GM21717 (cell line): ENCODE data around the gene PDE10A.
"Not testable (repeated sequence)": the region's sequence is repeated elsewhere in the genome, so short reads cannot be mapped to it uniquely, and the experiment has no call there.

Source experiments
- ATAC-seq: cut with Tn5 transposase; IDR thresholded peaks from one replicate; pipeline ENCODE4 v1.9.1; 2021; ENCODE audit warnings: mild to moderate bottlenecking, moderate library complexity; ENCODE audit not compliant: unreplicated experiment

Gene PDE10A

GRCh38 chr6:165594584-165595333 lies 68.3 kb downstream of the PDE10A start:
- no peak for ATAC-seq

DNA sequence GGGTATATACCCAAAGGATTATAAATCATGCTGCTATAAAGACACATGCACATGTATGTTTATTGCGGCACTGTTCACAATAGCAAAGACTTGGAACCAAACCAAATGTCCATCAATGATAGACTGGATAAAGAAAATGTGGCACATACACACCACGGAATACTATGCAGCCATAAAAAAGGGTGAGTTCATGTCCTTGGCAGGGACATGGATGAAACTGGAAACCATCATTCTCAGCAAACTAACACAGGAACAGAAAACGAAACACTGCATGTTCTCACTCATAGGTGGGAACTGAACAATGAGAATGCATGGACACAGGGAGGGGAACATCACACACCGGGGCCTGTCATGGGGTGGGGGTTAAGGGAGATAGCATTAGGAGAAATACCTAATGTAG lies 70.1 kb downstream of the PDE10A start:
- not testable (repeated sequence) for ATAC-seq

GRCh38 chr6:165588515-165588914 lies 74.5 kb downstream of the PDE10A start:
- no peak for ATAC-seq

GRCh38 chr6:165587206-165587605 lies 75.8 kb downstream of the PDE10A start:
- no peak for ATAC-seq

GRCh38 chr6:165586706-165587105 lies 76.3 kb downstream of the PDE10A start:
- ATAC-seq: no peak

- no peak for ATAC-seq
Measured at GRCh38 chr6:165585060-165585459, 78.0 kb downstream of the PDE10A start.

DNA sequence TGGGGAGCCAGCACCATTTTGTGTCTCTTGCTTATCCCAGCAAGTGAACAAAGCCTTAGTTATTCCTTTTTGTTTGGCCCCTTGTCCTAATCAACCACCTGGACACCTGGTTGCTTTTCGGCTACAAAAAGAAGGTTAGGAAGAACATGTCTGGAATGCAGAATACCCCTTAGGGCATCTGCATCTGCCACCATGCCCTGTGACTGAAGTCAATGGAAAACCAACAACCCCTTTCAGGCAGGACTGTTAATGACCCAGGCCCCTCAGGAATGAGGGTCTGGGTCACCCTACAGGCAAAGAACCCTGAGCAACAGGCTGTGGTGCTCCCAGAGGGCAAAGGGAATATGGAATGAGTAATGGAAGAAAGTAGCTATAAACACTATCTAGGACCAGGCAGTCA lies 78.5 kb downstream of the PDE10A start:
- ATAC-seq: no peak

- ATAC-seq: no peak
Measured at GRCh38 chr6:165581678-165582077, 81.4 kb downstream of the PDE10A start.

DNA sequence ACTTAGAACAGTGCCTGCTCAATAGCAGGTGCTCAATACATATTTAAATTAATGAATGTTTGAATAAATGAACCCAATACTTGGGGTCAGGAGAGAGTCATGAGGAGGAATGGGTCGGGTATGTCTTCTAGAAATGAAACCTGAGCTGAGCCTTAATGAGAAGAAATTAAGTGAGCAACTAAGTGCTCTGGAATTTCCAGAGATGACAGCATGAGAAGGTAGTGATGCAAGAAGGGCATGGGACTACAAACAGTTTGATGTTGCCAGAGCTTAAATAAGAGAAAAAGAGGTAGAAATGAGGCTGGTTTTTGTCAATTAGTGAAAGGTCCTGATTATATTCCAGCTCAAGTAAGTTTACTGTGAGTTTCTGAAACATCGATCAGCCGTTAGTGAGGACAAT lies 82.9 kb downstream of the PDE10A start:
- no peak for ATAC-seq

GRCh38 chr6:165579151-165579550 lies 83.9 kb downstream of the PDE10A start:
- ATAC-seq: no peak

DNA sequence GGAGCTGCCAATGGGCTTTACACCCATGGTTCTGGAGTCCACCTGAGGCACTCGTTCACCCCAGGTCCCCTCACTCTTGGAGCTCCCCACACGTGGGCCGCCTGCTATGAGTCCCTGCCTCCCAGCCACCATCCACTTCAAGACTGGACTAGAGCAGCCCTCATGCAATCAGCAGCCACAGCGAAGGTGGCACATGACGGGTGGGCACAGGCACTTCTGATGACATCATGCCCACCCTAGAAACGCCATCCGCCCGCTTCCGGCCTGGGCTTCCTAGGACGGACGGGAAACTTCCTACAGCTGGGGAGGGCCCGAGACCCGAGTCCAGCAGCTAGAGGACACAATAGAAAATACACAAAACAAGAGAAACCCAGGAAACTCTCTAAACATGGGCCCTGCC lies 85.5 kb downstream of the PDE10A start:
- no peak for ATAC-seq

DNA sequence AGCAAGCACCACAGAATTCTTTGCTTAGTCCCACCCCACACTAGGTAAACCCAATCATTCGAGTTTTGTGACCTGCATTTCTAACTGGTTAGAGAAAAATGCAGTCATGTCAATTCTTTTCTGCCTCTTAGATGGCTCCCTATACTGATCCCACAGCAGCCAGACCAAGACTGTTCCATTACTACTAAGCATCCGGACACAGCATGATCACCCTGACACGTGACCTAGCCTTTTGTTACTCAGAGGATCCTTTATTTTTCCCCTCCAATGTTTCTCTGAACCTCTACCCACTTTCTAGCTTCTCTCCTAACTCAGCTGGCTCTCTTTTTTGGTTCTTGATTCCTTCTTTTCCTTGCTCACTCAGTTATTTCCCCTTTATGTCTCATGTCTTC lies 87.9 kb downstream of the PDE10A start:
- no peak for ATAC-seq

- ATAC-seq: no peak
Measured at GRCh38 chr6:165574220-165575157, 88.6 kb downstream of the PDE10A start.

DNA sequence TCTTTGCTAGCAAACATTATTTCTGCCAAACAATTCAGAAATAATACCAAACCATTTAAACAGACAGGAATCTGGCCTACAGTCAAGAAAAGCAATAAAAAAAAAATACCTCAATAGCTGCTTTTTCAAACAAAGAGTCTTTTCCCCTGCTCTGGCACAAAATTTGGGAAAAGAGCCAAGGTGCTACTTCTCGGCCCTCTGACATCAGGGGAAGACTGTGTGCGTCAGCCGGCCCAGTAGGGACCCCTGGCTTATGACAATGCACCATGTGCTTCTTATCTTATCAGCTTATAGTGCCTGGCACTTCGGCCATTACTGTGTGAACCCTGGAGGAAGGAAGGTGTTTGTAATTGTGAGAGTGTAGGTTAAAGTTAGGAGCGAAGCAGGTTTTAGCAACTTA lies 89.4 kb downstream of the PDE10A start:
- no peak for ATAC-seq

DNA sequence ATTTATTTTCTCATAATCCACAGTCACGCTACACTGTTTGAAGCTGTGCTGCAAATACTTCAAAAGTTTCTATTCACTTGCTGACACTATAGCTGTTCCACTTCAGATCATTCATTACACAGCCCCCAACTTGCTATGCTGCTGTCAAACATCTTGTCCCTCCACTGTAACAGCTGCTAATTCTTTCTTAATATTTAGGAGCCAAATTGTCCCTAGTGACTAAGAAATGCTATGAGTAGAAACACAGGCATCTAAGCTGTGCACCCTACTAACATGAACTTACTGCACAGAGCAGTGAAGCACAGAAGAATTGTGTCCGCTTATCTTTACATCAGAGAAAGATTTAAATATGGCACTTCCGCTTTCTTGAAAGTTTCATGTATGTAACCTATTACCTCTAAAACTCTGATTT lies 91.3 kb downstream of the PDE10A start:
- ATAC-seq: peak; percentile 58

GRCh38 chr6:165571068-165571682 lies 91.9 kb downstream of the PDE10A start:
- no peak for ATAC-seq

GRCh38 chr6:165568326-165568725 lies 94.7 kb downstream of the PDE10A start:
- ATAC-seq: no peak

DNA sequence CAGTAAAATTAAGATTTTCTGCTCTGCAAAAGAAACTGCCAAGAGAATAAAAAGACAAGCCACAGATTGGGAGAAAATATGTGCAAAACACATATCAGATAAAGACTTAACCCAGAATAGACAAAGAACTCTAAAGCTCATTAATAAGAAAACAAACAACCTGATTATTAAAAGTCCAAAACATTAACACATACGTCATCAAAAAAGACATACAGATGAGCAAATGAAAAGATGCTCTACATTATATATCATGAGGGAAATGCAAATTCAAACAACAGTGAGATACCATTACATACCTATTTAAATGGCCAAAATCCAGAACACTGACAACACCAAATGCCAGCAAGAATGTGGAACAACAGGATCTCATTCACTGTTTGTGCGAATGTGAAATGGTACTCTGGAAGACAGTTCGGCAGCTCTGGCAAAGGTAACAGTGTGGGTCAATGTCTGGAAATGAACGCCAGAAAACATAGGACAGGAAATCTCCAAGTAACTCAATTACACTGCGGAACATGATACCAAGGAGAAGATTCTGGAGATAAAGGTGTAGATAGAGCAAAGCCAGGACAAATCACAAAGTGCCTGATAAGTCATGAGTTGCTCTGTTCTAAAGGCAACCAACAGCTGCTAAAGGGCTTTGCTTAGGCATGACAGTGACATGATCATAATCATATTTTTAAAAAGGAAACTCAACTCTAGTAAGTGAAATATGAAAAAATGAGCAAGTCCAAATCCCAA lies 96.8 kb downstream of the PDE10A start:
- ATAC-seq: no peak

GRCh38 chr6:165562421-165563090 lies 100.5 kb downstream of the PDE10A start:
- no peak for ATAC-seq

- ATAC-seq: no peak
Measured at GRCh38 chr6:165559632-165560031, 103.4 kb downstream of the PDE10A start.
